HepG2 (cell line): ENCODE measurements around the gene RTN4. TPM values are rescaled to one million over a fixed set of nuclear protein-coding genes. Genes with fewer than 3 reads are reported as not detected.

Experiments used
- CBFB ChIP-seq: sonication (generic); formaldehyde crosslinking; IDR thresholded peaks from 2 replicates; pipeline ENCODE4 v1.4.0; 2020; ENCODE audit warnings: missing genetic modification reagents
- ELF1 ChIP-seq: sonication (generic); formaldehyde crosslinking; IDR thresholded peaks from 2 replicates; pipeline ENCODE4 v1.4.0; 2020; ENCODE audit warnings: missing genetic modification reagents
- ERF ChIP-seq: IDR thresholded peaks from 2 replicates; pipeline ENCODE4 v1.6.1; 2018; ENCODE audit warnings: missing biosample characterization, missing genetic modification reagents
- KDM2A ChIP-seq: sonication (generic); formaldehyde crosslinking; IDR thresholded peaks from 2 replicates; pipeline ENCODE4 v1.4.0; 2020; ENCODE audit warnings: low read depth, missing genetic modification reagents, borderline replicate concordance
- NFYB ChIP-seq: sonication (generic); formaldehyde crosslinking; IDR thresholded peaks from 2 replicates; pipeline ENCODE4 v1.4.0; 2020; ENCODE audit warnings: missing genetic modification reagents
- PITX1 ChIP-seq: sonication (generic); formaldehyde crosslinking; IDR thresholded peaks from 2 replicates; pipeline ENCODE4 v1.5.1; 2020; ENCODE audit warnings: mild to moderate bottlenecking, missing genetic modification reagents
- SAP130 ChIP-seq: IDR thresholded peaks from 2 replicates; pipeline ENCODE4 v1.6.1; 2016; ENCODE audit warnings: low read depth
- SMC3 ChIP-seq: IDR thresholded peaks from 2 replicates; pipeline ENCODE4 v1.6.1; 2011; ENCODE audit warnings: low read length, improper control_type of control experiment
- ZMAT3 ChIP-seq: sonication (generic); formaldehyde crosslinking; conservative IDR thresholded peaks from 2 replicates; pipeline ENCODE4 v1.7.0; 2021; ENCODE audit warnings: missing genetic modification reagents
- ZMYM2 ChIP-seq: sonication (generic); formaldehyde crosslinking; IDR thresholded peaks from 2 replicates; pipeline ENCODE4 v1.8.0; 2022; ENCODE audit warnings: mild to moderate bottlenecking, missing genetic modification reagents
- ZNF292 ChIP-seq: sonication (generic); formaldehyde crosslinking; IDR thresholded peaks from 2 replicates; pipeline ENCODE4 v1.8.1; 2022; ENCODE audit warnings: mild to moderate bottlenecking, low read depth, missing genetic modification reagents, borderline replicate concordance
- ZSCAN22 ChIP-seq: sonication (generic); formaldehyde crosslinking; IDR thresholded peaks from 2 replicates; pipeline ENCODE4 v1.4.0; 2020; ENCODE audit warnings: mild to moderate bottlenecking, missing genetic modification reagents
- polyA plus RNA-seq, 8 experiments: library from polyadenylated mRNA; depleted of rRNA in 3 of 8; stranded (reverse) in 7 of 8; unstranded in 1 of 8; fragments of >200 nt; fragmentation: Illumina TruSeq in 4 of 8; extraction: Trizol in 4 of 8; gene quantifications; 2 replicates each; pipeline versions ENCODE4 v1.2.1 to v1.2.3, GENCODE V29; 2011 to 2016; ENCODE audit warnings: low read depth in 4 of 8, missing spikeins in 1 of 8, mixed read lengths in 1 of 8; ENCODE audit not compliant: insufficient read depth in 1 of 8
- total RNA-seq, 5 experiments: library from RNA; depleted of rRNA; stranded (reverse); fragments of >200 nt; fragmentation: Illumina TruSeq; extraction: Trizol; gene quantifications; 2 replicates each; pipeline ENCODE4 v1.2.3, GENCODE V29; 2016; ENCODE audit warnings: low read depth in 1 of 5
- TF ChIP-seq, protein P1 (sequence below): IDR thresholded peaks from 2 replicates; pipeline ENCODE4 v1.6.1; 2018; ENCODE audit warnings: missing genetic modification reagents, mild to moderate bottlenecking, missing compliant biosample characterization
- TF ChIP-seq, protein P2 (sequence below): sonication (generic); formaldehyde crosslinking; IDR thresholded peaks from 2 replicates; pipeline ENCODE4 v1.4.0; 2020; ENCODE audit warnings: missing genetic modification reagents
- TF ChIP-seq, protein P3 (sequence below): sonication (generic); formaldehyde crosslinking; conservative IDR thresholded peaks from 2 replicates; pipeline ENCODE4 v1.4.0; 2020; ENCODE audit warnings: mild to moderate bottlenecking, missing genetic modification reagents, moderate library complexity
- TF ChIP-seq, protein P4 (sequence below): sonication (generic); formaldehyde crosslinking; IDR thresholded peaks from 2 replicates; pipeline ENCODE4 v1.4.0; 2020; ENCODE audit warnings: missing genetic modification reagents, borderline replicate concordance

RTN4 gene
- total and polyA plus RNA-seq, 2 of the 13 experiments (the other 11 are each of a cell fraction or from before 2014, with no cell fraction given): 98.4 to 133 TPM

DNA sequence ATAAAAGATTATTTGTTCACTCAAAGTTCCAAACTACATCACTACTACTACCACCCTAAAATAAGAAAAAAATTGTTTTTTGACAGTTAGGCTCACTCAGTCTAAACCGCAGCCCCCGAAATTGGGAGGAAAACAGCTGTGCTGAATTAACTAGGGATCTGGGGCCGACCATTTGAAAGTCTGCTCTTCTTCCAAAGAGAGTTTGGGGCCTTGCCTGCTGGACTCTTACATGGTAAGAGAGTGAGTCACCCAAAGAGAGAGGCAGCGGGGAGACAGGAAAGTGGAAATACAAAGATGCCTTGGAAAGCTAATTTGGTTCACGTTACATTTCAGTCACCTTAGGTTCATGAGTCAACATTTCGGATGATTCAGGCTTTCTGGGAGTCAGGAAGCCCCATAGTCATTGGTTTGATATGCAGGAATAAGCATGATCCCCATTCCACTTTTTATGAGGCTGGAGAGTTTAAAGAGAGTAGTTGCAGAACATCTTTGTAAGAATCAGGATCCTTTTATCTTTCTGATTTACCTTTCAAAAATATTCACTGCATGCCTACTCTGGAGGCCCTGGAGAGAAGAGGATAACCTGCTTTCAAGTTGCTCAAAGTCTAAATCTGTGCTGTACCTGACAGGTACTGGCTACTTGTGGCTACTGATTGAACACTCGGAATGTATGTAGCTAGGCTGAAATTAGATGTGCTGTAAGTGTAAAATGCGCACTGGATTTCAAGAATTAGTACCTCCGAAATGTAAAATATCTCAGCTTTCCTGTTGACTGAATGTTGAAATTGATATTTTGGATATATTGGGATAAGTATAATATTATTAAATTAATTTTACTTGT, 995 bp upstream of the RTN4 start (continued):
- TF ChIP-seq SMC3: no peak
- TF ChIP-seq ZSCAN22: no peak
- TF ChIP-seq CBFB: no peak
- no peak for TF ChIP-seq NFYB (CRISPR knock-in tag)
- no peak for TF ChIP-seq ZMYM2
- TF ChIP-seq, protein P1, sequence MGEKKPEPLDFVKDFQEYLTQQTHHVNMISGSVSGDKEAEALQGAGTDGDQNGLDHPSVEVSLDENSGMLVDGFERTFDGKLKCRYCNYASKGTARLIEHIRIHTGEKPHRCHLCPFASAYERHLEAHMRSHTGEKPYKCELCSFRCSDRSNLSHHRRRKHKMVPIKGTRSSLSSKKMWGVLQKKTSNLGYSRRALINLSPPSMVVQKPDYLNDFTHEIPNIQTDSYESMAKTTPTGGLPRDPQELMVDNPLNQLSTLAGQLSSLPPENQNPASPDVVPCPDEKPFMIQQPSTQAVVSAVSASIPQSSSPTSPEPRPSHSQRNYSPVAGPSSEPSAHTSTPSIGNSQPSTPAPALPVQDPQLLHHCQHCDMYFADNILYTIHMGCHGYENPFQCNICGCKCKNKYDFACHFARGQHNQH (CRISPR knock-in tag): 0 out of 2 replicates have a peak, but pooled peaks have one; percentile 2
- TF ChIP-seq SAP130 (CRISPR knock-in tag): peak; percentile 49
- TF ChIP-seq, protein P2, sequence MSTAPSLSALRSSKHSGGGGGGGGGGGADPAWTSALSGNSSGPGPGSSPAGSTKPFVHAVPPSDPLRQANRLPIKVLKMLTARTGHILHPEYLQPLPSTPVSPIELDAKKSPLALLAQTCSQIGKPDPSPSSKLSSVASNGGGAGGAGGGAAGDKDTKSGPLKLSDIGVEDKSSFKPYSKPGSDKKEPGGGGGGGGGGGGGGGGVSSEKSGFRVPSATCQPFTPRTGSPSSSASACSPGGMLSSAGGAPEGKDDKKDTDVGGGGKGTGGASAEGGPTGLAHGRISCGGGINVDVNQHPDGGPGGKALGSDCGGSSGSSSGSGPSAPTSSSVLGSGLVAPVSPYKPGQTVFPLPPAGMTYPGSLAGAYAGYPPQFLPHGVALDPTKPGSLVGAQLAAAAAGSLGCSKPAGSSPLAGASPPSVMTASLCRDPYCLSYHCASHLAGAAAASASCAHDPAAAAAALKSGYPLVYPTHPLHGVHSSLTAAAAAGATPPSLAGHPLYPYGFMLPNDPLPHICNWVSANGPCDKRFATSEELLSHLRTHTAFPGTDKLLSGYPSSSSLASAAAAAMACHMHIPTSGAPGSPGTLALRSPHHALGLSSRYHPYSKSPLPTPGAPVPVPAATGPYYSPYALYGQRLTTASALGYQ (CRISPR knock-in tag): peak; percentile 36; the same call in 1 of the 2 replicates
- TF ChIP-seq, protein P3, sequence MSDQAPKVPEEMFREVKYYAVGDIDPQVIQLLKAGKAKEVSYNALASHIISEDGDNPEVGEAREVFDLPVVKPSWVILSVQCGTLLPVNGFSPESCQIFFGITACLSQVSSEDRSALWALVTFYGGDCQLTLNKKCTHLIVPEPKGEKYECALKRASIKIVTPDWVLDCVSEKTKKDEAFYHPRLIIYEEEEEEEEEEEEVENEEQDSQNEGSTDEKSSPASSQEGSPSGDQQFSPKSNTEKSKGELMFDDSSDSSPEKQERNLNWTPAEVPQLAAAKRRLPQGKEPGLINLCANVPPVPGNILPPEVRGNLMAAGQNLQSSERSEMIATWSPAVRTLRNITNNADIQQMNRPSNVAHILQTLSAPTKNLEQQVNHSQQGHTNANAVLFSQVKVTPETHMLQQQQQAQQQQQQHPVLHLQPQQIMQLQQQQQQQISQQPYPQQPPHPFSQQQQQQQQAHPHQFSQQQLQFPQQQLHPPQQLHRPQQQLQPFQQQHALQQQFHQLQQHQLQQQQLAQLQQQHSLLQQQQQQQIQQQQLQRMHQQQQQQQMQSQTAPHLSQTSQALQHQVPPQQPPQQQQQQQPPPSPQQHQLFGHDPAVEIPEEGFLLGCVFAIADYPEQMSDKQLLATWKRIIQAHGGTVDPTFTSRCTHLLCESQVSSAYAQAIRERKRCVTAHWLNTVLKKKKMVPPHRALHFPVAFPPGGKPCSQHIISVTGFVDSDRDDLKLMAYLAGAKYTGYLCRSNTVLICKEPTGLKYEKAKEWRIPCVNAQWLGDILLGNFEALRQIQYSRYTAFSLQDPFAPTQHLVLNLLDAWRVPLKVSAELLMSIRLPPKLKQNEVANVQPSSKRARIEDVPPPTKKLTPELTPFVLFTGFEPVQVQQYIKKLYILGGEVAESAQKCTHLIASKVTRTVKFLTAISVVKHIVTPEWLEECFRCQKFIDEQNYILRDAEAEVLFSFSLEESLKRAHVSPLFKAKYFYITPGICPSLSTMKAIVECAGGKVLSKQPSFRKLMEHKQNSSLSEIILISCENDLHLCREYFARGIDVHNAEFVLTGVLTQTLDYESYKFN (CRISPR knock-in tag): no peak; the same call in 1 of the 2 replicates
- TF ChIP-seq, protein P4, sequence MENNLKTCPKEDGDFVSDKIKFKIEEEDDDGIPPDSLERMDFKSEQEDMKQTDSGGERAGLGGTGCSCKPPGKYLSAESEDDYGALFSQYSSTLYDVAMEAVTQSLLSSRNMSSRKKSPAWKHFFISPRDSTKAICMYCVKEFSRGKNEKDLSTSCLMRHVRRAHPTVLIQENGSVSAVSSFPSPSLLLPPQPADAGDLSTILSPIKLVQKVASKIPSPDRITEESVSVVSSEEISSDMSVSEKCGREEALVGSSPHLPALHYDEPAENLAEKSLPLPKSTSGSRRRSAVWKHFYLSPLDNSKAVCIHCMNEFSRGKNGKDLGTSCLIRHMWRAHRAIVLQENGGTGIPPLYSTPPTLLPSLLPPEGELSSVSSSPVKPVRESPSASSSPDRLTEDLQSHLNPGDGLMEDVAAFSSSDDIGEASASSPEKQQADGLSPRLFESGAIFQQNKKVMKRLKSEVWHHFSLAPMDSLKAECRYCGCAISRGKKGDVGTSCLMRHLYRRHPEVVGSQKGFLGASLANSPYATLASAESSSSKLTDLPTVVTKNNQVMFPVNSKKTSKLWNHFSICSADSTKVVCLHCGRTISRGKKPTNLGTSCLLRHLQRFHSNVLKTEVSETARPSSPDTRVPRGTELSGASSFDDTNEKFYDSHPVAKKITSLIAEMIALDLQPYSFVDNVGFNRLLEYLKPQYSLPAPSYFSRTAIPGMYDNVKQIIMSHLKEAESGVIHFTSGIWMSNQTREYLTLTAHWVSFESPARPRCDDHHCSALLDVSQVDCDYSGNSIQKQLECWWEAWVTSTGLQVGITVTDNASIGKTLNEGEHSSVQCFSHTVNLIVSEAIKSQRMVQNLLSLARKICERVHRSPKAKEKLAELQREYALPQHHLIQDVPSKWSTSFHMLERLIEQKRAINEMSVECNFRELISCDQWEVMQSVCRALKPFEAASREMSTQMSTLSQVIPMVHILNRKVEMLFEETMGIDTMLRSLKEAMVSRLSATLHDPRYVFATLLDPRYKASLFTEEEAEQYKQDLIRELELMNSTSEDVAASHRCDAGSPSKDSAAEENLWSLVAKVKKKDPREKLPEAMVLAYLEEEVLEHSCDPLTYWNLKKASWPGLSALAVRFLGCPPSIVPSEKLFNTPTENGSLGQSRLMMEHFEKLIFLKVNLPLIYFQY (CRISPR knock-in tag): peak; percentile 17; the same call in 1 of the 2 replicates
- TF ChIP-seq ERF (CRISPR knock-in tag): peak; percentile 23
- no peak for TF ChIP-seq ELF1 (CRISPR knock-in tag)
- TF ChIP-seq ZNF292: no peak
- no peak for TF ChIP-seq KDM2A (CRISPR knock-in tag)
- 0 out of 2 replicates have a peak, but pooled peaks have one; percentile 36 for TF ChIP-seq PITX1
- 0 out of 2 replicates have a peak, but pooled peaks have one; percentile 52 for TF ChIP-seq ZMAT3 (CRISPR knock-in tag)
